Activated CD8-positive, alpha-beta memory T cell treated with anti-CD3 and anti-CD28 coated beads, Interleukin-2, amount 10 ng/mL, durations not matched to agents 7 days and 5 days (primary cell): ENCODE measurements around the gene LYRM9. TPM values are rescaled to one million over a fixed set of nuclear protein-coding genes. Genes with fewer than 3 reads are reported as not detected.

ENCODE experiments used
- ATAC-seq: fragments of 150-1000 bp; cut with Tn5 transposase; one replicate; pipeline ENCODE4 v1.10.0; 2021; ENCODE audit warnings: moderate library complexity
- CTCF ChIA-PET: fragments of 350-600 bp; sonication (Branson Sonifier 250); formaldehyde crosslinking; loops from one replicate; lab custom pipeline; 2021; ENCODE audit warnings: antibody characterized with exemption; lab: Charles Lee
- DNase-seq: peaks from one replicate; pipeline ENCODE4 v3.0.0-alpha.2; 2020
- H3K27ac Mint-ChIP-seq: one replicate; pipeline ENCODE4 v1.8.0; 2021; ENCODE audit warnings: mild to moderate bottlenecking, mixed read lengths
- H3K27me3 Mint-ChIP-seq: one replicate; pipeline ENCODE4 v1.8.0; 2021; ENCODE audit warnings: mixed read lengths
- H3K36me3 Mint-ChIP-seq: one replicate; pipeline ENCODE4 v1.8.0; 2021; ENCODE audit warnings: mild to moderate bottlenecking, mixed read lengths
- H3K4me1 Mint-ChIP-seq: one replicate; pipeline ENCODE4 v1.8.0; 2021; ENCODE audit warnings: mixed read lengths
- H3K4me3 Mint-ChIP-seq: one replicate; pipeline ENCODE4 v1.8.0; 2021; ENCODE audit warnings: mild to moderate bottlenecking, moderate library complexity, mixed read lengths
- H3K9me3 Mint-ChIP-seq: one replicate; pipeline ENCODE4 v1.8.0; 2022; ENCODE audit warnings: low read depth, mixed read lengths
- total RNA-seq, 2 experiments: library from RNA; stranded (reverse); gene quantifications; one replicate each; pipeline ENCODE4 v1.2.3, GENCODE V29; 2021

The LYRM9 gene
- 1 to 10 TPM; 1.7 to 5.1 TPM for total RNA-seq

DNA sequence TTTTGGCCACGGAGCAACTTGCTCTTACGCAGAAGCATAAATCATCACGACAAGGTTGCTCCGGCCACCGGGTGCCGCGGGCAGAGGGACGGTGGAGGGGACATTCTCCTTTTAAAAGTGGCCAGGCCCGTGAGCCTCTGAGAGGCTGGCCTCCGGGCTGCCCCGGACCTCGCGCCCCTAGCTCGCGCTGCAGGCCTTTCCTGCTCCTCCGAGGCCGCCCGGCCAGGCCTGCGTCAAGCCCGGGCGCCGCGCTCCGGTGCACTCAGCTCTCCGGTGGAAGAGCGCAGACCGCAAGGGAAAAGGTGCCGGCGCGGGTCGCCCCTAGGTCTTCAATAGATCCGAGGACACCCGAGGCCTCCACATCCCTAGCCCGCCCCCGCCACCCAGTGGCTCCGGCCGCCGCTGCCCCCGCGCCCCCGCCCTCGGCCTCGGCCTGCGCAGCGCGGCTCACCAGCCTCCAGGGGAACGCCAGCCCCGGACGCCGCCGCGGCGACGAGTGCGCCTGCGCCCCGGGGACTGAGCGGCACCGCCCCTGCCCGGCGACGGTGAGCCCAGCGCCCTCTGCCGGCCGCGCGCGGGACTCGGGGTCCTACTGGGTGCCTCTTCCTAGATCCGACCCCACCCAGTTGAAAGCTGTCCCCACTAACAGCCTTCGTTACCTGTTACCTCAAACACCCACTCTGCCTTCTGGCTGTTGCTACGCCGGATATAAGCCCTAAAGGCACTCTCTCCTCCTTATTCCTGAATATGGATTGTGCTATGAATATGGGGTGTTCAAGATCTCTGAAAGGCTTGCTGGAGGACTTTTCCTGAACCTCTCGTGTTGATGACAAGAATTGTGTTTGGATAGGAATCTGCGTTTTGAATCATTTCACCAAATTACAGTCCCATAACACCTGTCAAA, at the start of gene LYRM9:
LYRM9 (minus strand) TSS at position 500 of the 904 bp plus-strand sequence. CDS start 10,671 bp downstream, outside the sequence.
- Mint-ChIP-seq H3K27ac (peak within 1 kb of the TSS; percentile 52), H3K4me3 (peak within 1 kb of the TSS; percentile 77), H3K36me3 (no peaks in the 10 kb centered on the region), H3K27me3 (peaks cover 30% of the 10 kb centered on the region), H3K9me3 (no peaks in the 10 kb centered on the region), H3K4me1 (peaks cover 19% of the 10 kb centered on the region)
- CTCF ChIA-PET = interaction anchor here (0.6 to 7.6 kb wide), 28 partner anchors 9 to 464 kb away, joined by 3 to 183 read pairs (median 5); partner anchors contain the start of genes IFT20, NOS2, POLDIP2 and TNFAIP1
- ATAC-seq (peak; percentile 99), DNase-seq (peak; percentile 93)

DNA sequence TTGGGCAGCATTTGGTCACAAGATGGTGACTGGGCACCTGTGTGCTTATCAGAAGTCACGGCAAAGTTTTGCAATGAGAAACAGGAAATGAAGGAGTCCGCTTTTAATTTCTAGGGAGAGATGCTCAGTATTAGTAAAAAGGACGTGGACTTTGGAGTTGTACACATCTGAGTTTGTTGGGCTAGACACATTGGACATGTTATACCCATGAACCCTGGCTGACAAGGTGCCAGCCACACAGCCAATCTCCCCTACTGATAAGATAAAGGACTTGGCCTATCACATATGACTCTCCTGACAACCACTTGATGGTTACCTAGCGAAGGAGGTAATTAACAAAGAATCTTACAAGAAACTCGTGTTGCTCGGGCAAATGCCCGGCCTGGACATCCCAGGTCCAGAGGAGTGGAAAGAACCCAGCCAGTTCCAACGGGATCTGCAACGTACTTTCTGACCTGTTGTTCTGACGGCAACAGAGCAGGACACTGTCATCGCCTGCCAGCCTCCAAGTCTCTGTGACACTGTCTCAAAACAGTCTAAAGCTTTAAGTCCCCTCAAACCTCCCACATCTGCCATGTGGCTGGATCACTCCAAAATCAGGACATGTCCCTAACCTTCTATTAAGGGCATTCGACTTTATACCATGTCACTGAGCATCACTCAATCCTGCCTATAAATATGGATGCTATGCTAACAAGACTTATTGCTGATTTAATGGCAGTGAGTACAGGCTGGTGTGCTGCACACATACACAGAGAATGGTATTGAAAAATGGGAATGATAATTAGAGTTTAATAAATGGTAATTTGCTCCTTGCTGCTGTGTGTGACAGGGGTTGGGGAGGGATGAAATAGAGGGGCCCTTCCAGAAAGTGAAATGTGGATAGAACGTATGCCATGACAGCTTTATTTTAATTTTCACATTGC, 47.6 kb upstream of the LYRM9 start:
- CTCF ChIA-PET = no interaction called here

DNA sequence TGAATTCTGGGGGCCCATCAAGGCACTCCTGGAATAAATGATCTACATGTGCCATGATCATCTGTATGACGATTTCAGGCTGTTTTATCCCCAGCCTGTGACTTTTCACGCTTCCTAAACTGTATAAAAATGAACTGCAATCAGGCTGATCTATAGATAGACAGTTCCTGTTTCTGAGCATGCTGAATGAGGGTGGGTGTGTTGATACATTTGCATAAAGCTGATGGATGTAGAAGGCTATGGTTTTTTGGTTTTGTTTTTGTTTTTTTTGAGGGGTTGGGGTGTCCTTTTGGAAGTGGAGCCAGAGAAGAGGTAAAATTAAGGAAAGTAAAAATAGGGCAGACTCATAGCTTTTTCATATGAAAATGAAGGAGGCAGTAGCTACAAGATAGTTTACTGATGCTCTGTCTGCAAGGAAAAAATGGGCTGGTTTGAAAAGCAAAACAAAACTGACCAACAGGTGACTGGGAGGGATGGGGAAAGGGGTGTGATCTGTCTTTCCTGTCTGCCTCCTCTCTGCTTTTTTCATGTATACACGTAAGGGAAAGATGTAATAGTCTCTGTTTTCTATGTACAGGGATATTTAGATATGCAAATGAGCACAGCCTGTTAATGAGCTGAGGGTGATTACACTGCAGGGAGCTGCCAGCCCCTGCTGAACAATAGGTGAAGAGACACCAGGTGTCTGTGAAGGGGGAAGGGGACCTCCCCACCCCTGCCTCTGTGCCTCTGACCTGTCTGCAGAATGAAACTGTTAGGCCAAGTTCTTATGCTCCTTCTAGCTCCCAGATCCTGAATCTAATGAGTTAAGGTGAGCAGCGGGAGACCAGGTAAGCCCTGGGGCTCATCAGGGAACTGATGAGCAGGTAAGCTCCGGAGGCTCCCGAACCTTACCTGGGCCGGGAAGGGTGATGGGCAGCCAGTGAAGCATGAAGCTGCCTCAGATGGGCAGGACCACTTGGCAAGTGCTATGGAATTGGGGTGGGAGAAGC, 46.6 kb upstream of the LYRM9 start:
- Mint-ChIP-seq H3K9me3 (no peaks in the 10 kb centered on the region), H3K4me1 (peaks cover 2% of the 10 kb centered on the region), H3K4me3 (no peak overlapping the region), H3K27me3 (peaks cover 8% of the 10 kb centered on the region), H3K36me3 (no peaks in the 10 kb centered on the region), H3K27ac (no peak overlapping the region)
- DNase-seq (no peak), ATAC-seq (no peak)
- CTCF ChIA-PET = no interaction called here

More for the DNA sequence above, 47.6 kb upstream of the LYRM9 start:
- H3K27ac Mint-ChIP-seq = no peak overlapping the region
- H3K9me3 Mint-ChIP-seq = no peaks in the 10 kb centered on the region
- no peak for DNase-seq
- H3K27me3 Mint-ChIP-seq = no peaks in the 10 kb centered on the region
- no peak overlapping the region for H3K4me3 Mint-ChIP-seq
- no peak for ATAC-seq
- peaks cover 2% of the 10 kb centered on the region for H3K4me1 Mint-ChIP-seq
- H3K36me3 Mint-ChIP-seq = no peaks in the 10 kb centered on the region

DNA sequence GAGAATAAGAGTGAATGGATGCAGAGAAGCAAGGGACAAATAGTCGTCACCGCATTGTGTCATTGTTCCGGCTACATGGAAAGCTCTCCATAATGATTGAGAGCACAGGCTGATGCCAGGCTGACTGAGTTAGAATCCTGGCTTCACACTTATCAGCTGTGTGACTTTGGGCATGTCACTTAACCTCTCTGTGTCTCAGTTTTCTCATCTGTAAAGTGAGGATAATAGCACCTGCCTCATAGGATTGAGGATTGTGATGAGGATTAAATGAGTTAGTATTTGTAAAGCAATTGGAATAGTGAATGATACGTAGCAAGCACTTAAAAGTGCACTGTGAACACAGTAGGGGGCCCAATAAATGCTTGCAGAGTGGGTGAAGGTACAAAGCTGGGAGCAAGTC, 45.7 kb upstream of the LYRM9 start:
- Mint-ChIP-seq H3K4me1 (peaks cover 2% of the 10 kb centered on the region), H3K27ac (no peak overlapping the region), H3K36me3 (no peaks in the 10 kb centered on the region), H3K4me3 (no peak overlapping the region), H3K9me3 (no peaks in the 10 kb centered on the region), H3K27me3 (peaks cover 12% of the 10 kb centered on the region)
- no peak for ATAC-seq
- DNase-seq = no peak
- CTCF ChIA-PET = no interaction called here

DNA sequence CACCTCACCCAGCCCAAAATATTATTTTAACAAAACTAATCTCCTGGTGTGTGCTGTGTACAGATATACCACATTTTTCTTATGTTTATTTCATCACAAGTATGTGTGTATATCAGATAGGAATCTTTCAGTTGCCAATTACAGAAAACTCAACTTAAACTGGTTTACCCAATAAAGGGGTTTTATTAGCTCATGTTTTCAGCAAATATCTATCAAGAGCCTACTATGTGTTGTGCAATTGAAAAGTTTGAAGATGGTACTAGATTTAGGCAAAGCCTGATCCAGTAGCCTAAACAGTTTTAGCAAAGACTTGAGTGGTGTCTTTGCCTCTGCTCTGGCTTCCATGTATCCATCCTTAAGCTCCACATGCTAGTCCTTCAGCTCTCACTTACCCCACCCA, 45.1 kb upstream of the LYRM9 start:
- Mint-ChIP-seq H3K36me3 (no peaks in the 10 kb centered on the region), H3K27me3 (peaks cover 17% of the 10 kb centered on the region), H3K9me3 (no peaks in the 10 kb centered on the region), H3K27ac (no peak overlapping the region), H3K4me1 (peaks cover 2% of the 10 kb centered on the region), H3K4me3 (no peak overlapping the region)
- CTCF ChIA-PET = no interaction called here
- ATAC-seq (no peak), DNase-seq (no peak)

- no peaks in the 10 kb centered on the region for H3K9me3 Mint-ChIP-seq
- H3K36me3 Mint-ChIP-seq = no peaks in the 10 kb centered on the region
- no peak overlapping the region for H3K4me3 Mint-ChIP-seq
- CTCF ChIA-PET = no interaction called here
- H3K27ac Mint-ChIP-seq = no peak overlapping the region
- ATAC-seq (no peak), DNase-seq (no peak)
- peaks cover 22% of the 10 kb centered on the region for H3K27me3 Mint-ChIP-seq
- H3K4me1 Mint-ChIP-seq = peaks cover 2% of the 10 kb centered on the region
Measured at GRCh38 chr17:27937025-27937546, 43.9 kb upstream of the LYRM9 start.

DNA sequence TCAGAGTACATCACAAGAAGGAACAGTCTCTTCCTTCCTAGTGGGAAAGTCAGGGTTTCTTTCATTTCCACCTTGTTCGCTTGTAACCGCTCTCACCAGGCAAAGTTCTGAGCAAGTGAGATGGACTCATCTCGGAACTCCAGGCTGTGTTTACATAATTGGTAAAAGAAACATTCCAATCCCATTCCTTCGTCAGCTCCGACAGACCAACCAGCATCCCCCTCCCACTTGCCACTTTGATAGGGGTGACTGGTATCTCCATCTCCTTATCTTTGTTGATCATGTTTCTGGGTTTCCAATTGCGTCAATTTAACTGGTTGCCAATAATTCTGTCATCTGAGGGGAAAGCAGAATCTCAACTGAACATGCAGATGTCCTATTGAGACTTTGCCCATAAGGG, 36.8 kb upstream of the LYRM9 start:
- Mint-ChIP-seq H3K4me1 (no peaks in the 10 kb centered on the region), H3K9me3 (no peaks in the 10 kb centered on the region), H3K36me3 (no peaks in the 10 kb centered on the region), H3K4me3 (no peak overlapping the region), H3K27me3 (peaks cover 22% of the 10 kb centered on the region), H3K27ac (no peak overlapping the region)
- ATAC-seq = no peak
- no peak for DNase-seq
- CTCF ChIA-PET = interaction anchor here (1.1 kb wide), 1 partner anchor 36 kb away, joined by 3 read pairs; no protein-coding TSS in a partner anchor

DNA sequence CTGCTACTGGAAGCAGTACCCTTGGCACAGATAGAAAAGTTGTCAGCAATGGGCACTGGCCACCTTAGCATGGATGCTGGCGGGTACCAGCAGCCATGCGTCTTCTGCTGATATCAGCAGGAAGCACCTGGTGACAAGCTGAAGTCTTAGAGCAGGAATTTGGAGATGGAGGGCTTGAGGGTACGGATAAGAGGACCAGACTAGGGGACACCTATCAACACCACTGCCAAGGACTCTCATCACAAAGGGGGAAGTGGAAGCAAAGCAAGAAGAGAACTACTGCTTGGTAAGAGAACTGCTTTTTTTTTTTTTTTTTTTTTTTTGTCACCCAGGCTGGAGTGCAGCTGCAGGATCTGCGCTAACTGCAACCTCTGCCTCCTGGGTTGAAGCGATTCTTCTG, 35.4 kb upstream of the LYRM9 start:
- H3K9me3 Mint-ChIP-seq = no peaks in the 10 kb centered on the region
- peaks cover 13% of the 10 kb centered on the region for H3K27me3 Mint-ChIP-seq
- H3K27ac Mint-ChIP-seq = no peak overlapping the region
- no peaks in the 10 kb centered on the region for H3K4me1 Mint-ChIP-seq
- CTCF ChIA-PET = interaction anchor here (0.7 to 1.1 kb wide), 2 partner anchors 35 to 1309 kb away, joined by 3 read pairs; no protein-coding TSS in a partner anchor
- H3K36me3 Mint-ChIP-seq = no peaks in the 10 kb centered on the region
- ATAC-seq (no peak), DNase-seq (no peak)
- H3K4me3 Mint-ChIP-seq = no peak overlapping the region

GRCh38 chr17:27927781-27928180, 34.6 kb upstream of the LYRM9 start:
- CTCF ChIA-PET = no interaction called here
- H3K4me3 Mint-ChIP-seq = no peak overlapping the region
- no peak overlapping the region for H3K27ac Mint-ChIP-seq
- no peaks in the 10 kb centered on the region for H3K4me1 Mint-ChIP-seq
- no peak for ATAC-seq
- H3K9me3 Mint-ChIP-seq = no peaks in the 10 kb centered on the region
- H3K36me3 Mint-ChIP-seq = no peaks in the 10 kb centered on the region
- no peak for DNase-seq
- H3K27me3 Mint-ChIP-seq = peaks cover 9% of the 10 kb centered on the region

DNA sequence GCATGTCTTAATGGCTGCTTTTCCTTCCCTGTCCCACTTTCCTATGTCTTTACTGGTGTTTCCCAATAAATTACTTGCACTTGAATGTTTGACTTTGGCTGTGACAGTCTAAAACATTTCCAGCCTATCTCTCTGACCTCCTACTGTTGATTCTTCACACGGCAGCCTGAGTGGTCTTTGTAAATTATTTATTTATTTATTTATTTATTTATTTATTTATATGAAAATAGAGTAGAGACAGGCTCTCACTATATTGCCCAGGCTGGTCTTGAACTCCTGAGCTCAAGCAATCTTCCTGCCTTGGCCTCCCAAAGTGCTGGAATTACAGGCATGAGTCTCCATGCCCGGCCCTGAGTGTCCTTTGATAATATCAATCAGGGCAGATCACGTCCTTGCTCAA, 28.4 kb upstream of the LYRM9 start:
- no peaks in the 10 kb centered on the region for H3K4me1 Mint-ChIP-seq
- ATAC-seq (no peak), DNase-seq (no peak)
- CTCF ChIA-PET = no interaction called here
- peaks cover 2% of the 10 kb centered on the region for H3K27me3 Mint-ChIP-seq
- H3K9me3 Mint-ChIP-seq = no peaks in the 10 kb centered on the region
- H3K27ac Mint-ChIP-seq = no peak overlapping the region
- H3K36me3 Mint-ChIP-seq = no peaks in the 10 kb centered on the region
- H3K4me3 Mint-ChIP-seq = no peak overlapping the region

DNA sequence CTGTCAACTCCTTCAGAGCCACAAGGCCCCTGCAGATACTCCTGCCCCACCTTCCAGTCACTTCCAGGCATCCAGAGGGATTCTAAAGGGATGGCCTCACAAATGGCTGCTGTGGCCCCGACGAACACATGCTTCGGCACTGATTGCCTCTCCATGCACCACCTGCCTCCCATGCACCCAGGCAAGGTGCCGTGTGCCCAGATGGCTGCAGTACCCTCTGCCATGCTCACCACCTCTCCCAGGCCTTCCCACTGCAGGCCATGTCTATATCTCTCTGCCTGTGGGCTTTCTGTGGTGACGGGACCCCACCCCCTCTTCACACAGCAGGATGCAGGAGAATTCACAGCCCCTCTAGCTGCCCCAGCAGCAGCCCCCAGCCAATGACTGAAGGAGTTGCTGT, 27.9 kb upstream of the LYRM9 start:
- no peaks in the 10 kb centered on the region for H3K9me3 Mint-ChIP-seq
- H3K4me3 Mint-ChIP-seq = no peak overlapping the region
- ATAC-seq (no peak), DNase-seq (no peak)
- H3K27me3 Mint-ChIP-seq = peaks cover 2% of the 10 kb centered on the region
- CTCF ChIA-PET = no interaction called here
- no peak overlapping the region for H3K27ac Mint-ChIP-seq
- no peaks in the 10 kb centered on the region for H3K36me3 Mint-ChIP-seq
- no peaks in the 10 kb centered on the region for H3K4me1 Mint-ChIP-seq

DNA sequence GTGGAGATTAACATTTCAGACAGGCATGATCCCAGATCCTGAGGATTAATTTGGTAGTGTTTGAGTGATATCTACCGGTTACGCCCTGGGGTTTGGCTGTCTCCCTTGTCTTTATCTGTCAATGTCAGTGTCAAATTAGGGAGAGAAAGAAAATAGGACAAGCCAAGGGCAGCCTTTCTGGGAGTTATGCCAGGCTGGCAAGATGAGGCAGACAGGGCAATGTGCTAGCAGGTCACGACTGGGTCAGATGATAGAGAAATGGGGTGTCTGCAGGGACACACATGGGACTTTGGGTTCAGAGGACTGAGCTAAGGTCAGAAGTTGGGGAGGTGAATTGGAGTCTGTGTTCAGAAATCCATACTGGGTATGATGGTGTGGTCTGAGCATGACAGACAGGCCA, 27.4 kb upstream of the LYRM9 start:
- H3K4me3 Mint-ChIP-seq = no peak overlapping the region
- no peak for ATAC-seq
- no peaks in the 10 kb centered on the region for H3K9me3 Mint-ChIP-seq
- CTCF ChIA-PET = no interaction called here
- H3K36me3 Mint-ChIP-seq = no peaks in the 10 kb centered on the region
- no peak overlapping the region for H3K27ac Mint-ChIP-seq
- H3K4me1 Mint-ChIP-seq = no peaks in the 10 kb centered on the region
- peaks cover 2% of the 10 kb centered on the region for H3K27me3 Mint-ChIP-seq
- DNase-seq = no peak
